HCT116 (cell line): Measurements from ENCODE around the gene ZMYND12. TPM values are rescaled to one million over a fixed set of nuclear protein-coding genes. Genes with fewer than 3 reads are reported as not detected.

Experiments
- ATAC-seq: fragments of 200-7000 bp; cut with Tn5 transposase; 2 replicates; pipeline ENCODE4 v1.9.1; 2020; ENCODE audit warnings: mild to moderate bottlenecking, moderate library complexity
- BruUV-seq: library from RNA; stranded (reverse); fragments of 400-500 nt; replicated peaks from 2 replicates; lab custom pipeline; 2021; lab: Mats Ljungman, UMichigan
- CTCF ChIA-PET: fragments of 300-600 bp; sonication (Branson Sonifier 250); formaldehyde crosslinking; loops from one replicate; lab custom pipeline; 2021; ENCODE audit warnings: antibody characterized with exemption; lab: Charles Lee
- POLR2A ChIA-PET: fragments of 300-600, 350-600 bp; sonication (Branson Sonifier 250); formaldehyde crosslinking; loops from one replicate; lab custom pipeline; 2021; ENCODE audit warnings: antibody characterized with exemption; lab: Charles Lee
- RAD21 ChIA-PET, 2 experiments: fragments of 300-600 bp; sonication (Branson Sonifier 250); formaldehyde crosslinking; loops; one replicate each; lab custom pipeline; 2023; ENCODE audit warnings: low total read pairs in 2 of 2; ENCODE audit not compliant: uncharacterized antibody in 2 of 2, unreplicated experiment in 2 of 2, low non-redundant PET in 1 of 2; lab: Charles Lee
- DNase-seq: peaks from one replicate; pipeline ENCODE4 v3.0.0-alpha.2; 2010; ENCODE audit warnings: low read depth, low spot score
- H2AFZ ChIP-seq: fragments of 200-600 bp; shearing (Covaris generic), sonication (generic); 2 replicates; pipeline ENCODE4 v1.6.1; 2017; ENCODE audit warnings: low read depth, mixed run types, mixed read lengths, antibody characterized with exemption, low read length; ENCODE audit not compliant: poor library complexity, severe bottlenecking
- H3K27ac ChIP-seq: 2 replicates; pipeline ENCODE4 v1.5.1; 2012; ENCODE audit warnings: low read depth, low read length
- H3K27me3 ChIP-seq: fragments of 200-600 bp; sonication (generic); 2 replicates; pipeline ENCODE4 v1.6.1; 2016; ENCODE audit warnings: mixed run types, low read length, mixed read lengths; ENCODE audit not compliant: insufficient read depth
- H3K36me3 ChIP-seq, 2 experiments: fragments of 200-500 bp in 1 of 2; fragments of 200-600 bp in 1 of 2; sonication (Bioruptor generic) in 1 of 2; sonication (generic) in 1 of 2; 2 replicates each; pipeline versions ENCODE4 v1.5.1 to v1.6.1; 2014 to 2016; ENCODE audit warnings: low read length in 2 of 2, inconsistent platforms in 1 of 2, mixed read lengths in 1 of 2, mixed run types in 1 of 2; ENCODE audit not compliant: insufficient read depth in 2 of 2, control insufficient read depth in 1 of 2
- H3K4me1 ChIP-seq, 2 experiments: fragments of 200-600 bp in 1 of 2; sonication (generic) in 1 of 2; 2 replicates each; pipeline versions ENCODE4 v1.5.1 to v1.6.1; 2012 to 2017; ENCODE audit warnings: low read length in 2 of 2, inconsistent platforms in 1 of 2, mild to moderate bottlenecking in 1 of 2, mixed read lengths in 1 of 2, mixed run types in 1 of 2, moderate library complexity in 1 of 2; ENCODE audit not compliant: insufficient read depth in 2 of 2, control insufficient read depth in 1 of 2
- H3K4me2 ChIP-seq: fragments of 200-600 bp; sonication (generic); 2 replicates; pipeline ENCODE4 v1.6.1; 2017; ENCODE audit warnings: mixed run types, low read length, mixed read lengths
- H3K4me3 ChIP-seq, 2 experiments: fragments of 200-600 bp in 1 of 2; sonication (generic) in 1 of 2; replicated peaks in 1 of 2; 2 replicates each; pipeline ENCODE4 v1.5.1; 2011 to 2016; ENCODE audit warnings: low read length in 2 of 2, control low read depth in 1 of 2, low read depth in 1 of 2, mild to moderate bottlenecking in 1 of 2, mixed read lengths in 1 of 2, mixed run types in 1 of 2
- H3K79me2 ChIP-seq: fragments of 200-600 bp; sonication (generic); 2 replicates; pipeline ENCODE4 v1.6.1; 2017; ENCODE audit warnings: mild to moderate bottlenecking, mixed run types, low read length, moderate library complexity, mixed read lengths; ENCODE audit not compliant: insufficient read depth
- H3K9ac ChIP-seq: fragments of 200-600 bp; sonication (generic); 2 replicates; pipeline ENCODE4 v1.6.1; 2016; ENCODE audit warnings: low read length, mixed read lengths
- H3K9me2 ChIP-seq: fragments of 200-600 bp; sonication (generic), shearing (Covaris generic); 2 replicates; pipeline ENCODE4 v1.6.1; 2017; ENCODE audit warnings: mixed run types, mild to moderate bottlenecking, moderate library complexity; ENCODE audit not compliant: insufficient read depth
- H3K9me3 ChIP-seq, 2 experiments: fragments of 200-500 bp in 1 of 2; fragments of 200-600 bp in 1 of 2; sonication (Bioruptor generic) in 1 of 2; sonication (generic) in 1 of 2; 2 replicates each; pipeline ENCODE4 v1.6.1; 2014 to 2017; ENCODE audit warnings: low read length in 2 of 2, mixed read lengths in 2 of 2, inconsistent platforms in 1 of 2, low read depth in 1 of 2, mild to moderate bottlenecking in 1 of 2, mixed run types in 1 of 2, moderate library complexity in 1 of 2; ENCODE audit not compliant: control insufficient read depth in 1 of 2, insufficient read depth in 1 of 2
- H4K20me1 ChIP-seq: fragments of 200-600 bp; sonication (generic), shearing (Covaris generic); 2 replicates; pipeline ENCODE4 v1.6.1; 2017; ENCODE audit warnings: mixed run types, mild to moderate bottlenecking, moderate library complexity; ENCODE audit not compliant: insufficient read depth
- CBX3 ChIP-seq: IDR thresholded peaks from 2 replicates; pipeline ENCODE4 v1.6.1; 2012; ENCODE audit warnings: low read depth
- CEBPB ChIP-seq: IDR thresholded peaks from 2 replicates; pipeline ENCODE4 v1.6.1; 2012; ENCODE audit warnings: low read depth
- CTCF ChIP-seq, 3 experiments: fragments of 200-600 bp in 1 of 3; sonication (generic) in 1 of 3; IDR thresholded peaks in 2 of 3; conservative IDR thresholded peaks in 1 of 3; 2 replicates each; pipeline ENCODE4 v1.5.1; 2012 to 2017; ENCODE audit warnings: low read depth in 2 of 3, low read length in 2 of 3, antibody characterized with exemption in 1 of 3, borderline replicate concordance in 1 of 3, control low read depth in 1 of 3, mild to moderate bottlenecking in 1 of 3, mixed read lengths in 1 of 3, mixed run types in 1 of 3, moderate library complexity in 1 of 3; ENCODE audit not compliant: insufficient read depth in 1 of 3
- ELF1 ChIP-seq: IDR thresholded peaks from 2 replicates; pipeline ENCODE4 v1.6.1; 2012; ENCODE audit warnings: low read depth, borderline replicate concordance
- EZH2 ChIP-seq: fragments of 200-600 bp; sonication (generic); IDR thresholded peaks from 2 replicates; pipeline ENCODE4 v1.6.1; 2017; ENCODE audit warnings: antibody characterized with exemption, mixed run types
- MAX ChIP-seq: IDR thresholded peaks from 2 replicates; pipeline ENCODE4 v1.6.1; 2012
- POLR2AphosphoS5 ChIP-seq: IDR thresholded peaks from 2 replicates; pipeline ENCODE4 v1.6.1; 2011; ENCODE audit warnings: mild to moderate bottlenecking, low read depth, low read length, moderate library complexity
- SP1 ChIP-seq: IDR thresholded peaks from 2 replicates; pipeline ENCODE4 v1.6.1; 2012; ENCODE audit warnings: low read depth
- SRF ChIP-seq: IDR thresholded peaks from 2 replicates; pipeline ENCODE4 v1.6.1; 2012; ENCODE audit warnings: low read depth
- TCF7L2 ChIP-seq: IDR thresholded peaks from 2 replicates; pipeline ENCODE4 v1.7.0; 2011; ENCODE audit warnings: borderline replicate concordance, inconsistent platforms; ENCODE audit not compliant: insufficient read depth, insufficient read length; ENCODE audit errors: extremely low read depth
- YY1 ChIP-seq: IDR thresholded peaks from 2 replicates; pipeline ENCODE4 v1.6.1; 2011; ENCODE audit warnings: low read length, low read depth, moderate library complexity, mild to moderate bottlenecking; ENCODE audit not compliant: insufficient replicate concordance; ENCODE audit errors: extremely low read depth
- ZFX ChIP-seq: fragments of 450-650 bp; IDR thresholded peaks from 2 replicates; pipeline ENCODE4 v1.6.1; 2017
- ZNF274 ChIP-seq: fragments of 200-500 bp; sonication (Bioruptor generic); IDR thresholded peaks from 2 replicates; pipeline ENCODE4 v1.6.1; 2014; ENCODE audit warnings: mild to moderate bottlenecking, low read depth, low read length, inconsistent platforms
- intact Hi-C: fragments of 100-400 bp; cut with micrococcal nuclease; formaldehyde crosslinking; loops from 2 replicates; pipeline ENCODE4 v1.10.0; 2022
- total RNA-seq: library from RNA; stranded (reverse); gene quantifications from one replicate; pipeline ENCODE4 v1.2.1, GENCODE V29; 2021; ENCODE audit not compliant: unreplicated experiment

ZMYND12 gene
- total RNA-seq, 1 experiment from 2014 or later = 0.25 TPM

GRCh38 chr1:42456754-42457089 lies 900 bp upstream of the ZMYND12 start:
- no TSS peak for BruUV-seq
- H3K9ac ChIP-seq = peak overlapping the region; percentile 94
- H4K20me1 ChIP-seq = no peaks in the 10 kb centered on the region
- TF ChIP-seq POLR2AphosphoS5 (no peak), ZFX (peak; percentile 86), ELF1 (peak; percentile 97)
- peak overlapping the region; percentile 93 for H3K27ac ChIP-seq
- no peak for DNase-seq
- CTCF ChIA-PET = interaction anchor here (1.5 kb wide), 1 partner anchor 23 kb away, joined by 4 read pairs; no protein-coding TSS in a partner anchor
- H3K4me2 ChIP-seq = peak overlapping the region; percentile 95
- no peaks in the 10 kb centered on the region for H3K9me2 ChIP-seq
- H3K36me3 ChIP-seq = peaks cover 19 to 22% of the 10 kb centered on the region in 2 experiments; a peak in 3 of 4 replicates
- RAD21 ChIA-PET = no interaction called here
- intact Hi-C loops = loop anchor here (5.0 kb wide), 1 partner anchor 119 kb away; the partner anchor contains the start of gene FOXJ3
- POLR2A ChIA-PET = interaction anchor here (1.1 kb wide), 1 partner anchor 11 kb away, joined by 4 read pairs; no protein-coding TSS in a partner anchor
- H3K9me3 ChIP-seq = no peaks in the 10 kb centered on the region
- ATAC-seq = peak; percentile 73
- H3K4me3 ChIP-seq = peak overlapping the region; percentile 88 to 95
- H3K27me3 ChIP-seq = no peaks in the 10 kb centered on the region
- H3K79me2 ChIP-seq = peaks cover 18% of the 10 kb centered on the region
- peaks cover 0 to 16% of the 10 kb centered on the region in 2 experiments; a peak in 3 of 4 replicates for H3K4me1 ChIP-seq
- no peak overlapping the region for H2AFZ ChIP-seq

DNA sequence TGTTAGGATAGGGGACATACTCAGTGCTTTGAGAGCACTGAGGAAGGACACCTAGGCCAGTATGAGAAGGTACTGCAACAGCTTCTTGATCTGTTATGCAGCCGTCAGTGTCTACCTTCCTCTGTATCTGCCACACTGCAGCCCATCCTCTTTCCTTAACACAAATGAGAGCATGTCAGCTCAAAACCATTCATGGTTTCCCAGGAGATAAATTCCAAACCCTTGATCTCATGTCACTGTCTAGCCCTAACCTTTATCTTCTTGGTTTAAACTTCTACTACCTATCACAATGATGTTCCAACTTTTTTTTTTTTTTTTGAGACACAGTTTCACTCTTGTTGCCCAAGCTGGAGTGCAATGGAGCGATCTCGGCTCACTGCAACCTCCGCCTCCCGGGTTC lies 1.4 kb downstream of the ZMYND12 start:
- TF ChIP-seq MAX (no peak), CTCF (IDR thresholded peaks at IDR 0.05 in 2 of 3, conservative IDR thresholded peaks at IDR 0.05 in 1 of 3; ENCODE audit: borderline replicate concordance in 1 of 3, insufficient read depth in 1 of 3, low read depth in 2 of 3, low read length in 2 of 3) (no peak), EZH2 (no peak), TCF7L2 (no peak), YY1 (no peak), CBX3 (no peak), SRF (no peak), SP1 (no peak), ZFX (no peak), CEBPB (no peak), POLR2AphosphoS5 (no peak), ZNF274 (no peak)
- no peak for DNase-seq
- BruUV-seq = no TSS peak
- Histone ChIP-seq H3K9me3 (no peaks in the 10 kb centered on the region), H3K9ac (no peak overlapping the region), H3K79me2 (peaks cover 18% of the 10 kb centered on the region), H3K4me3 (no peak overlapping the region), H3K9me2 (no peaks in the 10 kb centered on the region), H3K27ac (no peak overlapping the region), H3K27me3 (no peaks in the 10 kb centered on the region), H3K36me3 (peaks cover 11% of the 10 kb centered on the region in 2 experiments; a peak in 2 of 4 replicates), H3K4me1 (peaks cover 0 to 16% of the 10 kb centered on the region in 2 experiments; a peak in 3 of 4 replicates), H2AFZ (no peak overlapping the region), H3K4me2 (no peak overlapping the region), H4K20me1 (no peaks in the 10 kb centered on the region)
- POLR2A ChIA-PET = no interaction called here
- RAD21 ChIA-PET = no interaction called here
- intact Hi-C loops = no loop called here
- ATAC-seq = no peak
- CTCF ChIA-PET = no interaction called here
